WERI-Rb-1 (cell line): Measurements from ENCODE around the gene PML.

Experiments
- DNase-seq: peaks from one replicate; pipeline ENCODE4 v3.0.0-alpha.2; 2020
- H3K27ac ChIP-seq: fragments of 250-450 bp; sonication (Bioruptor Pico); 2 replicates; pipeline ENCODE4 v1.5.1; 2020; ENCODE audit warnings: mild to moderate bottlenecking, moderate library complexity
- H3K27me3 ChIP-seq: fragments of 250-450 bp; sonication (Bioruptor Pico); 2 replicates; pipeline ENCODE4 v1.5.1; 2021; ENCODE audit warnings: mild to moderate bottlenecking, low read depth, moderate library complexity; ENCODE audit not compliant: insufficient read depth, severe bottlenecking
- H3K36me3 ChIP-seq: fragments of 250-450 bp; sonication (Bioruptor Pico); 2 replicates; pipeline ENCODE4 v1.5.1; 2020; ENCODE audit warnings: mild to moderate bottlenecking, moderate library complexity
- H3K4me3 ChIP-seq: 2 replicates; pipeline ENCODE4 v1.5.1; 2011; ENCODE audit warnings: low read depth, mild to moderate bottlenecking, control low read depth, low read length
- H3K9me3 ChIP-seq: fragments of 250-450 bp; sonication (Bioruptor Pico); 2 replicates; pipeline ENCODE4 v1.5.1; 2021; ENCODE audit warnings: mild to moderate bottlenecking, moderate library complexity; ENCODE audit not compliant: severe bottlenecking
- TF ChIP-seq, protein P1 (sequence below): IDR thresholded peaks from 2 replicates; pipeline ENCODE4 v1.5.1; 2011; ENCODE audit warnings: low read depth, mild to moderate bottlenecking, control low read depth, inconsistent platforms, low read length

Gene PML

DNA sequence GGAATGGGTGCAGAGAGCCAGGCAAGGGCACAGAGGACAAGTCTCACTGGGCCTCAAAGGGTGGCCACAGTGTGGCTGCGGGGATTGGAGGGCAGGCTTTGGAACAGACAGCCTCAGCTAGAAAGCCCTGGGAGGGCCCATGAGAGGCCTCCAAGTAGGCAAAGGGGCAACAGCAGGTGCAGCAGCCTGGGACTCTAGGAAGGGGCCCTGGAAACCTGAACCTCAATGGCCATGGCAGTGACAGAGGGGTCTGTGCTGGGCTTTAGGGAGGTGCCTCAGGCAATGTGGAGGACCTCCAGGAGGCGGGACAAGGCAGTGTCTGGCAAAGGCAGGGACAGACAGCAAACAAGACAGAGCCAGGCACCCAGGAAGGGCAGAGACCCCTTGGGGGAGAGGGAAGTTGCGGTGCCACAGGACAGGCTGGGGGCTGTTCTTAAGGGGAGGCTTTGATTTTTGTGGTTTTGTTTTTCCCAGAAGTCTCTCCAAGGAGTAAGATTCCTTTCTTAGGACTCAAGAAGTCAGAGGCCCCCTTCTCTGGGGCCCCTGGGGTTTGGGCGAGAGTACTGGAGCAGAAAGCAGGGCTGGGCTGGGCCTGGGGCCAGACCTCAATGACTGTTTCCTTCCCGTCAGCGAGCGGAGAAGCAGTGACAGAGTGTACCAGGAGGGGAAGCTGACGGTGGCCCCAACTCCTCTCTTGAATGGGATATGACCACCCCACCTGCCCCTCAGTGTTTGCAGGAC, 12.1 kb upstream of the PML start:
- Histone ChIP-seq H3K9me3 (no peaks in the 10 kb centered on the region), H3K27me3 (no peaks in the 10 kb centered on the region), H3K36me3 (no peaks in the 10 kb centered on the region), H3K4me3 (no peak overlapping the region), H3K27ac (no peak overlapping the region; the same call in 1 of the 2 replicates)
- DNase-seq, result no peak
- TF ChIP-seq, protein P1, sequence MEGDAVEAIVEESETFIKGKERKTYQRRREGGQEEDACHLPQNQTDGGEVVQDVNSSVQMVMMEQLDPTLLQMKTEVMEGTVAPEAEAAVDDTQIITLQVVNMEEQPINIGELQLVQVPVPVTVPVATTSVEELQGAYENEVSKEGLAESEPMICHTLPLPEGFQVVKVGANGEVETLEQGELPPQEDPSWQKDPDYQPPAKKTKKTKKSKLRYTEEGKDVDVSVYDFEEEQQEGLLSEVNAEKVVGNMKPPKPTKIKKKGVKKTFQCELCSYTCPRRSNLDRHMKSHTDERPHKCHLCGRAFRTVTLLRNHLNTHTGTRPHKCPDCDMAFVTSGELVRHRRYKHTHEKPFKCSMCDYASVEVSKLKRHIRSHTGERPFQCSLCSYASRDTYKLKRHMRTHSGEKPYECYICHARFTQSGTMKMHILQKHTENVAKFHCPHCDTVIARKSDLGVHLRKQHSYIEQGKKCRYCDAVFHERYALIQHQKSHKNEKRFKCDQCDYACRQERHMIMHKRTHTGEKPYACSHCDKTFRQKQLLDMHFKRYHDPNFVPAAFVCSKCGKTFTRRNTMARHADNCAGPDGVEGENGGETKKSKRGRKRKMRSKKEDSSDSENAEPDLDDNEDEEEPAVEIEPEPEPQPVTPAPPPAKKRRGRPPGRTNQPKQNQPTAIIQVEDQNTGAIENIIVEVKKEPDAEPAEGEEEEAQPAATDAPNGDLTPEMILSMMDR, result no peak

DNA sequence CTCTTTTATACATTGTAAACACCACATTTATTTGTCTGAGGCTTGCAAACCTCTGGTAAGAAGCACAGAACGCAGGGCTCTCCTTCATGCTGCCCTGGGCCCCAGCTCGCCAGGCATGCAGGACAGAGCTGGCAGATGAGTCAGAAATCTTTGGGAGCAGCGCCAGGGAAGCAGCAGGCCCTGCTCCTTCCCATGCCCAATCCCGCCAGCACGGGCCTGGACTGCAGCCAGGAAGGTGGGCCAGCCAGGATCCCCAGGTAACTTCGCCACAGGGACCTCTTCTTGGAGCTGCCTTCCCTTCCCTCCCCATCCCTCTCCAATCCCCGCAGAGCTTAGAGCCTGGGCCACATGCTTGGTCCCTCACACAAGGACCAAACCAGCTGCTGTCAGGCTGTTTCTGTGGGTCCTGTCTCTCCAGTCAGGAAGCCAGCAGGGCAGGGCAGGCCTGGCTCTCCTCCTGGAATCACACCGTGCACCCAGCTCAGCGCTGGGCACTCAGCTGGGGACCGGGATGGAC, 11.2 kb upstream of the PML start:
- Histone ChIP-seq H3K4me3 (no peak overlapping the region), H3K9me3 (no peaks in the 10 kb centered on the region), H3K27ac (no peak overlapping the region), H3K36me3 (no peaks in the 10 kb centered on the region), H3K27me3 (no peaks in the 10 kb centered on the region)
- TF ChIP-seq, protein P1, result no peak
- no peak for DNase-seq

GRCh38 chr15:73983773-73984172, 10.7 kb upstream of the PML start:
- Histone ChIP-seq H3K9me3 (no peaks in the 10 kb centered on the region), H3K27me3 (no peaks in the 10 kb centered on the region), H3K36me3 (no peaks in the 10 kb centered on the region), H3K4me3 (no peak overlapping the region), H3K27ac (no peak overlapping the region)
- TF ChIP-seq, protein P1, result no peak
- DNase-seq, result no peak

DNA sequence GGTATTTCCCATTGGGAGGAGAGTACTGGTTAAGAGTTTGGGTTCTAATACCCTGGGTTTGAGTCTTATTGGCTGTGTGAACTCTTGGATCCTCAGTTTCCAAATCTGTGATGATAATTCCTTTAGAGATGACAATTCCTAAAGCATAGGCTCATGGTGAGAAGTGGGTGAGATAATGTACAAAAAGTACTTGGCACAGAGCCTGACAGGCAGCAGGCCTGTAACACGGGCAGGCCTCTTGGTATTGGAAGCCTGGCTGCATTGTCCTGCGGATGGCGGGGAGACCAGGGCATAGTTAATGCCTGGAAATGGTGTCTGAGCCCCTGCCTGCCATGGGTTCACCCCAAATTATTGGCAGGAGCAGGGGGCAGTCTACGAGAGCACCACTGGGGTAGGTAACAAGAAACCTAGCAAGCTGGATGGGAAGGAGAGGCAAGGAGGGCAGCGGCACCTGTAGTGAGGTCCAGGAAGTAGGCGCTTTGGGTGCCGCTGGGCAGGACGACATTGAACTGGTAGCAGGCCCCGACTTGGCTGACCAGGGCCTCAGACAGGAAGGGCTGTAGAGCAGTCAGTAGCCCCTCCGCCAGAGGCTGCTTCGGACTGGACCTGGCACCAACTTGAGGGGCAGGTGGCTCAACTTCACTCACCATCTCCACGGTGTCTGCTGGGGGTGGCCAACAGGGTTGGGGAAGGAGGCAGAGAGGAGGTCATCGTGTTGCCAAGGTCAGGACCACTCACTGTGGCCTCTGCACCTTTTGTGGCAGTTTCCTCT, 10.1 kb upstream of the PML start:
- Histone ChIP-seq H3K27ac (no peak overlapping the region), H3K4me3 (no peak overlapping the region), H3K9me3 (no peaks in the 10 kb centered on the region), H3K27me3 (no peaks in the 10 kb centered on the region), H3K36me3 (no peaks in the 10 kb centered on the region)
- DNase-seq, result no peak
- TF ChIP-seq, protein P1, result no peak

DNA sequence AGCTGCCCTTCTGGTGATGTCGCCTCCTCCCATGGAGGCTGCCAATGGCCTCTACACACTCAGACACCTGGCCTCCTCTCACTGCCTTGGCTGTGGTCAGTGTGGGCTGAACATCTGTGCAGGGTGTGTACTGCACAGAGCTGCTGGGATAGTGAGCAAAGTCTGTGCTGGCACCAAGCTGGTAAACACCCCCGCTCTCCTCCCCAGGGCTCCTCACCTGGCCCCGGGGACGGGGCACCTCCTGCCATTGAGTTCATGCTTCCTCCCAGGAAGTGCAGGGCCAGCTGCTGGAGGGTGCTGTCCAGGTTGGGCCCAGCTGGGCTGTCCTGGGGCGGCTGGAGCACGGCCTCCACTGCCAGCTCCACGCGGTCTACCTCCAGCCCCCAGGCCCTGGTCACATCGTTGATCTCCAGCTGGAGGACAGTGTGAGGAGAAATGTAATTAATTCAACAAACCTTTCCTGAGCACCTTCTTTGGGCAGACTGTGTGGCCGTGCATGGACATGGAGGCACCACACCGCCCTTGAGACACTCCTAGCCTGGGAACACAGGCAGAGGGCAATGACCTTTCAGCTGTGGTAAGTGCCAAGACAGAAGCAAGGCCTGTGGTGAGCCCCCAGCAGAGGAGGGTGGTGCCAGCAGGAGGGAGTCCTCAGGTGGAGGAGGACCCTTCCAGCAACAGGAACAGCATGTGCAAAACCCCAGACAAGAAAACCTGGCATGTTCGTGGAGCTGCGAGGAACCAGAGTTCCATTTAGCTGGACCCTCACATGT, 9.2 kb upstream of the PML start:
- Histone ChIP-seq H3K27ac (no peak overlapping the region), H3K36me3 (no peaks in the 10 kb centered on the region), H3K9me3 (no peaks in the 10 kb centered on the region), H3K27me3 (no peaks in the 10 kb centered on the region), H3K4me3 (no peak overlapping the region)
- TF ChIP-seq, protein P1, result no peak
- no peak for DNase-seq
